Left lung (tissue), 10 donors: ENCODE data around the gene MTUS2. TPM values are rescaled to one million over a fixed set of nuclear protein-coding genes. Genes with fewer than 3 reads are reported as not detected.
A peak's percentile ranks its signal among the peaks of the same experiment; 100 is the strongest.
"Not testable (repeated sequence)": the region's sequence is repeated elsewhere in the genome, so short reads cannot be mapped to it uniquely, and the experiment has no call there.

Experiments
- ATAC-seq: fragments of 200-7000 bp; cut with Tn5 transposase; one replicate; pipeline ENCODE4 v1.9.1; 2020; ENCODE audit warnings: moderate library complexity
- DNase-seq, 4 donors: peaks; one replicate each; pipeline ENCODE4 v3.0.0-alpha.2; 2013 to 2020
- H3K27ac ChIP-seq, 2 donors: fragments of 200-600 bp; sonication (generic) in 1 of 2; one replicate each; pipeline versions ENCODE4 v1.5.0 to v1.8.0; 2020 to 2021
- H3K27me3 ChIP-seq, 2 donors: fragments of 200-600 bp; sonication (generic) in 1 of 2; one replicate each; pipeline versions ENCODE4 v1.5.0 to v1.8.0; 2020 to 2021
- H3K36me3 ChIP-seq, 2 donors: fragments of 200-600 bp; sonication (generic) in 1 of 2; one replicate each; pipeline versions ENCODE4 v1.5.0 to v1.8.0; 2020 to 2021
- H3K4me1 ChIP-seq, 2 donors: fragments of 200-600 bp; one replicate each; pipeline ENCODE4 v1.8.0; 2021
- H3K4me3 ChIP-seq, 2 donors: fragments of 200-600 bp; sonication (generic) in 1 of 2; one replicate each; pipeline versions ENCODE4 v1.5.0 to v1.8.0; 2020 to 2021; ENCODE audit warnings: mild to moderate bottlenecking in 1 of 2
- H3K9me3 ChIP-seq, 2 donors: fragments of 200-600 bp; sonication (generic) in 1 of 2; one replicate each; pipeline versions ENCODE4 v1.5.0 to v1.8.0; 2020 to 2021
- intact Hi-C, 2 donors: fragments of 100-400 bp; cut with DNase I; formaldehyde crosslinking; loops; one replicate each; pipeline versions ENCODE4 v1.11.2 to v1.14.2; 2022
- polyA plus RNA-seq, 6 donors: library from polyadenylated mRNA; unstranded; fragments of 120-200 nt; gene quantifications; one replicate each; pipeline ENCODE4 v1.2.1, GENCODE V29; 2013; ENCODE audit not compliant: insufficient read length in 6 of 6
- total RNA-seq, 2 donors: library from RNA; stranded (reverse); fragmentation: NEBNext Ultra II Directional; extraction: Animal tissue kit (Norgen Biotek cat#: 25700); gene quantifications; one replicate each; pipeline ENCODE4 v1.2.1, GENCODE V29; 2021
- TF ChIP-seq, protein P1 (sequence below), 2 donors: fragments of 200-600 bp; sonication (generic) in 1 of 2; IDR thresholded peaks; one replicate each; pipeline versions ENCODE4 v1.5.0 to v1.8.0; 2021; ENCODE audit warnings: antibody characterized with exemption in 2 of 2
- donor health status: DM: no; HTN: yes; CAD: no.
- donor health status: DM: no; HTN: no; CAD: no.

Gene MTUS2
- total and polyA plus RNA-seq, 8 donors: 0.21 to 0.92 (median 0.50) TPM

DNA sequence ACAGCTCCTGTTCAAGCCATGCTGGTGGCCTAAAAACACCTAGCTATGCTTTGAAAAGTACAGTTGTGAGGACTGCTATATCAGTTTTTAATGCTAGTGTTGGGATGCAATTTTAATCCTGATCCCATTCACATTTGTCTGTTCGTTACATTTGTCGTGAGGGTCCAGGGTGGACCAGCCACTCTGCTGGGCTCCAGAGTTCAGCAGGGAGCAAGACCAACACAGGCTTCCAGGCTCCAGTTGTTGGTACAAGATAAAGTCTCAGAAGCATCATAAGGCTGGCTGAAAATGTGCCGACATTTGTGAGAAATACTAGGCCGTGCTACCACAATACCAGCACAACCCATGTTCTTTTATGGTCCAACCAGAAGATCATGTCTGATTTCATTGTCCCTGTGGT, 564.7 kb downstream of the MTUS2 start:
- TF ChIP-seq, protein P1, sequence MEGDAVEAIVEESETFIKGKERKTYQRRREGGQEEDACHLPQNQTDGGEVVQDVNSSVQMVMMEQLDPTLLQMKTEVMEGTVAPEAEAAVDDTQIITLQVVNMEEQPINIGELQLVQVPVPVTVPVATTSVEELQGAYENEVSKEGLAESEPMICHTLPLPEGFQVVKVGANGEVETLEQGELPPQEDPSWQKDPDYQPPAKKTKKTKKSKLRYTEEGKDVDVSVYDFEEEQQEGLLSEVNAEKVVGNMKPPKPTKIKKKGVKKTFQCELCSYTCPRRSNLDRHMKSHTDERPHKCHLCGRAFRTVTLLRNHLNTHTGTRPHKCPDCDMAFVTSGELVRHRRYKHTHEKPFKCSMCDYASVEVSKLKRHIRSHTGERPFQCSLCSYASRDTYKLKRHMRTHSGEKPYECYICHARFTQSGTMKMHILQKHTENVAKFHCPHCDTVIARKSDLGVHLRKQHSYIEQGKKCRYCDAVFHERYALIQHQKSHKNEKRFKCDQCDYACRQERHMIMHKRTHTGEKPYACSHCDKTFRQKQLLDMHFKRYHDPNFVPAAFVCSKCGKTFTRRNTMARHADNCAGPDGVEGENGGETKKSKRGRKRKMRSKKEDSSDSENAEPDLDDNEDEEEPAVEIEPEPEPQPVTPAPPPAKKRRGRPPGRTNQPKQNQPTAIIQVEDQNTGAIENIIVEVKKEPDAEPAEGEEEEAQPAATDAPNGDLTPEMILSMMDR (IDR thresholded peaks at IDR 0.05): no peak

DNA sequence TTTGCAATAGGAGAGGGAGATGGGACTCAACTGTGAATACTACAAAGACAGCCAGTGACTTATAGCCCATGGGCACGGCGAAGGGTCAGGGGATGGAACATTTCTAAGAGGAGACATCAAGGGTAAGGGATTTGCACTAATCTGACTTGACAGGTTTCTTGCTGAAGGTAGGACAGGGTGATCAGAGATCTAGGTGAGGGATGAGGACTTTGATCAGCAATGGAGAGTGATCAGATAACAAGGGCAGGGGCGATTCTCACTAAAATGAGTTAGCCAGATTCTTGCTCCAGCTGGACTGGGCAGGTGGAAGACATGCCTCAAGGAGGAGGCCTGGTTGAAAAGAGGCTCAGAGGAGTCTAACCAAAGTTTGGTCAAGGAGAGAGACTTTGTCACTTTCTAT, 566.1 kb downstream of the MTUS2 start:
- ATAC-seq: no peak
- DNase-seq: no peak
- Histone ChIP-seq H3K4me1 (no peaks in the 10 kb centered on the region), H3K4me3 (no peak overlapping the region), H3K36me3 (no peaks in the 10 kb centered on the region), H3K9me3 (no peaks in the 10 kb centered on the region), H3K27ac (no peak overlapping the region), H3K27me3 (no peaks in the 10 kb centered on the region)
- intact Hi-C loops: no loop called here
- TF ChIP-seq, protein P1 (IDR thresholded peaks at IDR 0.05): no peak

More for the DNA sequence above, 564.7 kb downstream of the MTUS2 start:
- no peaks in the 10 kb centered on the region for H3K9me3 ChIP-seq
- intact Hi-C loops: no loop called here
- no peak for DNase-seq
- H3K4me1 ChIP-seq: no peaks in the 10 kb centered on the region
- no peak for ATAC-seq
- H3K27me3 ChIP-seq: no peaks in the 10 kb centered on the region
- H3K27ac ChIP-seq: no peak overlapping the region
- H3K4me3 ChIP-seq: no peak overlapping the region
- H3K36me3 ChIP-seq: no peaks in the 10 kb centered on the region

DNA sequence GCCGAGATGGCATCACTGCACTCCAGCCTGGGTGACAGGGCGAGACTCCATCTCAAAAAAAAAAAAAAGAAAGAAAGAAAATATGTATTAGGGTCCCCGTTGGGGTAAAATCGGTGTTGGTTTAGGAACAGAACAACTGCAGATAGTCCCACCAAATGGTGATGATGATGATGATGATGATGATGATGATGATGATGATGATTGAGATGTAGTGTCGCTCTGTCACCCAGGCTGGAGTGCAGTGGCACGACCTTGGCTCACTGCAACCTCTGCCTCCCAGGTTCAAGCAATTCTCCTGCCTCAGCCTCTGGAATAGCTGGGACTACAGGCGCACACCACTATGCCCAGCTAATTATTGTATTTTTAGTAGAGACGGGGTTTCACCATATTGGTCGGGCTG, 570.5 kb downstream of the MTUS2 start:
- H3K27ac ChIP-seq, H3K4me1 ChIP-seq, H3K36me3 ChIP-seq, intact Hi-C loops, H3K9me3 ChIP-seq, DNase-seq, H3K4me3 ChIP-seq, ATAC-seq, H3K27me3 ChIP-seq: not testable (repeated sequence)

DNA sequence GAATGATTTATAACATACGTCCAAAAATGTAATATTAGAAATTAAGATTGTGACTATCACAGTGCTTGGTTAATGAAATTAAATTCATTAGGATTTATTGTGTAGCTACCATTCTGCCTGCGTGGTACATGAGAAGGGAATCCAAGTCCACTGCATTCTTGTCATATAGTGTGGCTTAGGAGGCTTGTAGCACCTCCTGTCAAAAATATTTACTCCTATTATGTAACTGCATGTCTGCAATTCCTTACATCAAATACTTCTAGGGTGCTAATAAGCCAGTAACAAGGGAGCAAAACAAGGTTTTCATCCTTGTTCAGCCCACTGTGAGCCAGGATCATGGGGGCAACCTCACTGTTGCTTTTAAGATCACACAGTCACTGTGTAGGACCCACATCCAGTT, 576.3 kb downstream of the MTUS2 start:
- Histone ChIP-seq H3K9me3 (no peaks in the 10 kb centered on the region), H3K27me3 (peaks cover 0 to 11% of the 10 kb centered on the region in 2 donors), H3K27ac (no peak overlapping the region), H3K4me1 (no peaks in the 10 kb centered on the region), H3K4me3 (no peak overlapping the region), H3K36me3 (no peaks in the 10 kb centered on the region)
- no peak for ATAC-seq
- no peak for DNase-seq
- TF ChIP-seq, protein P1 (IDR thresholded peaks at IDR 0.05): no peak
- intact Hi-C loops: no loop called here

DNA sequence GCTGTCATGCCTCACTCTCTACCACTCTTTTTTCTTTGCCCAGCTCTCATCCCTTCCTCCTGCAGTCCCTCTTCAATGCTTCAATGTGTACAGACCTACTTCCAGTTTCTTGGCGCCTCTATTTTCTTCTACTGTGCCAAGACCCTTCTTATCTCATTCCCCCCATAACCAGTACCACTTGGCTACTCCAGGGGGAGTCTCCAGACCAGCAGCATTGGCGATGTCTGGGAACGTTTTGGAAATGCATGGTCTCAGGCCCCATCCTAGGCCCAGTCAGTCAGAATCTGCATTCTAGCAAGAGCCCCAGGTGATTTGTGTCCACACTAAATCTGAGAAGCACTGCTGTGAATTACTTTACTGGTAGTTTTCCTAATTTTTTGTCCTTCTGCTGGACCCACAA, 577.1 kb downstream of the MTUS2 start:
- H3K9me3 ChIP-seq: no peaks in the 10 kb centered on the region
- H3K27ac ChIP-seq: no peak overlapping the region
- DNase-seq (no peak), ATAC-seq (no peak)
- no peaks in the 10 kb centered on the region for H3K36me3 ChIP-seq
- intact Hi-C loops: no loop called here
- TF ChIP-seq, protein P1 (IDR thresholded peaks at IDR 0.05): no peak
- H3K4me1 ChIP-seq: no peaks in the 10 kb centered on the region
- peaks cover 0 to 11% of the 10 kb centered on the region in 2 donors for H3K27me3 ChIP-seq
- H3K4me3 ChIP-seq: no peak overlapping the region

DNA sequence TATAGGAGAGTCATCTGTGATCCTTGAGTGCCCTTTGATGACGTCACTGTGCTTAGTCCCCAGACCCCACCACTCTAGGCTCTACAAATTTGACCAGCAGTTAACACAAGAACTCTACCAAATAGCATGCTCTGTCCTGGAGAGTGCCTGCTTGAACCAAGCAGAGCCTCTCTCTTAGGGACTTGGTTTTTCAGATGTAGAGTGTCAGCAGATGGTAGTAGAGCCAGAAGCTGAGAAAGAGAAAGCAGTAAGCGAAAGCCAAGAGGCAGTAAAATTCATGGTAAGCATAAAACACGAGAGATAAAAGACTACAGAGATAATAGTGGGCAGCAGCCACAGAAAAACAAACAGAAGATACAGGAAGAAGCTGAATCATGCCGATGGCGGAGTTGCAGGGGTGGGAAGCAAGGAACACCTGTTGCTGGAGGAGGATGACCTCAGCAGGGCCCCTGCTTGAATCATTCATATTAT, 582.1 kb downstream of the MTUS2 start:
- Histone ChIP-seq H3K36me3 (no peaks in the 10 kb centered on the region), H3K27ac (no peak overlapping the region), H3K27me3 (no peaks in the 10 kb centered on the region), H3K4me1 (no peaks in the 10 kb centered on the region), H3K9me3 (no peaks in the 10 kb centered on the region), H3K4me3 (no peak overlapping the region)
- DNase-seq (peak in 2 of 4 donors; percentile 9 to 14), ATAC-seq (no peak)
- TF ChIP-seq, protein P1 (IDR thresholded peaks at IDR 0.05): no peak
- intact Hi-C loops: no loop called here
